22Rv1 (cell line): ENCODE data around the gene UBE2C.

Source experiments
- CTCF ChIP-seq: fragments of 450-650 bp; IDR thresholded peaks from 2 replicates; pipeline ENCODE4 v1.5.1; 2017; ENCODE audit warnings: mild to moderate bottlenecking
- ZFX ChIP-seq: fragments of 450-650 bp; IDR thresholded peaks from 2 replicates; pipeline ENCODE4 v1.6.1; 2017; ENCODE audit warnings: antibody characterized with exemption, borderline replicate concordance

DNA sequence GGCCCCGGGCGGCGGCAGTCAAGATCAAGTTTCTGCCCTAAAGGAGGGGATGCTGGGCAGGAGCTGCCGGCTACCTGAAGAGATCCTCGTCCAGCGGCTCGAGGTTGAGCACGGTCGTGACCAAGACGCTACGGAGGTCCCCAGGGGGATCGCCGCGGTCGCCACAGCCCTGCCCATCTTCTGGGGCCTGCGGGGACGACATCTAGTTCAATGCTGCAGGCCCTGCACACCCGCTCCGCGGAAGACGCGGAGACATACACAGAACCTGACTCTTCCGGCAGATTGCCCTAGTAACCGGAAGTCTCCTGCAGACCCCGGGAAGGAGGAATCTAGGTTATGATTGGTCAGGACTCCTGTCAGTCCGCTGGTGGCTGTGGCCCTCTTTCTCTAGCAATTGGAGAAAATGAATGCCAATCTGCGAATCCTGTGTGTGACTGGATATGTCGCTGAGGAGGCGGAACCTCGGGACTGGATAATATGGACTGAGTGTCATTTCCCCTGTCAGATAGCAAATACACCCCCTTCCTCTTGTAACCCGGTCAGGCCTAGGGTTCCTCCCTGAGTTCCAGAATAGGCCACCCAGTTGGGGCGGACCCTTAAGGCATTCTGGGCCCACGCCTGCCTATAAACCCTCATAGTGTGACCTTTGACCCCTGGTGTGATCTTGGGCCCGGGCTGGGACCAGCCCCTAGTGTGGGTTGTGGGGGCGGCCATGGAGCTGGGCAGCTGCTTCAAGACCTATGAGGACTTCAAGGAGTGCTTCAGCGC, 44.9 kb downstream of the UBE2C start, which contains the start of the genes ACOT8 and ZSWIM3:
- no peak for TF ChIP-seq CTCF
- TF ChIP-seq ZFX: no peak
